ENCODE data around the gene MBNL2. TPM values are rescaled to one million over a fixed set of nuclear protein-coding genes. Genes with fewer than 3 reads are reported as not detected.

MBNL2 gene
- total and polyA plus RNA-seq, 2 of the 4 experiments (the other 2 are of a cell fraction): 26.9 to 103 TPM

- no peak for ATAC-seq (ENCODE audit: low read depth)
- dilution Hi-C loops (cut with HindIII; ENCODE audit: low sequenced_read_pairs, unreplicated experiment) (no loop called here), intact Hi-C loops (cut with micrococcal nuclease) (no loop called here), in situ Hi-C loops (cut with MboI; ENCODE audit: low sequenced_read_pairs) (no loop called here)
- Histone ChIP-seq H3K14ac (replicated peaks; ENCODE audit: low read depth, low read length) (no peak overlapping the region), H2AFZ (replicated peaks; ENCODE audit: low read length, poor library complexity) (no peak overlapping the region), H3K4ac (ENCODE audit: low read depth, low read length) (no peak overlapping the region), H4K20me1 (ENCODE audit: insufficient read depth, low read length) (no peaks in the 10 kb centered on the region), H2BK120ac (ENCODE audit: low read depth, low read length) (no peak overlapping the region), H3K4me2 (ENCODE audit: low read depth, low read length) (no peak overlapping the region), H3K4me3 (ENCODE audit: insufficient read depth, low read depth, low read length) (no peak overlapping the region), H2BK15ac (ENCODE audit: low read depth, low read length) (no peak overlapping the region), H2AK5ac (ENCODE audit: low read depth, low read length) (no peak overlapping the region), H3K27ac (ENCODE audit: insufficient read depth, low read length) (no peak overlapping the region), H3K56ac (ENCODE audit: extremely low read depth, insufficient read depth, low read length) (no peak overlapping the region), H3K27me3 (ENCODE audit: control insufficient read depth, insufficient read depth, low read length) (no peaks in the 10 kb centered on the region), H4K5ac (ENCODE audit: low read depth, low read length) (no peak overlapping the region), H3K9me1 (ENCODE audit: insufficient read depth, low read length) (no peaks in the 10 kb centered on the region), H4K91ac (ENCODE audit: insufficient read depth, low read depth, low read length) (no peak overlapping the region), H2BK5ac (ENCODE audit: low read depth, low read length, poor library complexity, severe bottlenecking) (no peak overlapping the region), H3K18ac (ENCODE audit: low read depth, low read length) (no peak overlapping the region), H3K9ac (ENCODE audit: low read depth, low read length) (no peak overlapping the region), H3K79me1 (ENCODE audit: low read depth in 1 of 2, low read length in 2 of 2) (no peaks in the 10 kb centered on the region), H3K36me3 (ENCODE audit: control insufficient read depth, insufficient read depth, low read length) (no peaks in the 10 kb centered on the region), H3K9me3 (ENCODE audit: control insufficient read depth, insufficient read depth, low read length) (no peaks in the 10 kb centered on the region), H3K4me1 (ENCODE audit: control insufficient read depth, insufficient read depth, low read length) (no peaks in the 10 kb centered on the region), H4K8ac (ENCODE audit: low read depth in 2 of 2, low read length in 2 of 2) (no peak overlapping the region), H2BK20ac (ENCODE audit: low read depth, low read length) (no peak overlapping the region), H3K23ac (ENCODE audit: low read depth, low read length) (no peak overlapping the region), H2AK9ac (replicated peaks; ENCODE audit: low read depth, low read length, poor library complexity) (no peak overlapping the region)
- no TSS peak for BruUV-seq (replicated peaks)
- ChIA-PET CTCF (no interaction called here), POLR2A (ENCODE audit: unreplicated experiment) (interaction anchor here (0.7 kb wide), 1 partner anchor 43 kb away, joined by 5 read pairs; no protein-coding TSS in a partner anchor)
- DNase-seq: no peak
- TF ChIP-seq, protein P1, sequence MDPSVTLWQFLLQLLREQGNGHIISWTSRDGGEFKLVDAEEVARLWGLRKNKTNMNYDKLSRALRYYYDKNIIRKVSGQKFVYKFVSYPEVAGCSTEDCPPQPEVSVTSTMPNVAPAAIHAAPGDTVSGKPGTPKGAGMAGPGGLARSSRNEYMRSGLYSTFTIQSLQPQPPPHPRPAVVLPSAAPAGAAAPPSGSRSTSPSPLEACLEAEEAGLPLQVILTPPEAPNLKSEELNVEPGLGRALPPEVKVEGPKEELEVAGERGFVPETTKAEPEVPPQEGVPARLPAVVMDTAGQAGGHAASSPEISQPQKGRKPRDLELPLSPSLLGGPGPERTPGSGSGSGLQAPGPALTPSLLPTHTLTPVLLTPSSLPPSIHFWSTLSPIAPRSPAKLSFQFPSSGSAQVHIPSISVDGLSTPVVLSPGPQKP (IDR thresholded peaks at IDR 0.05; ENCODE audit: borderline replicate concordance, low read depth, low read length): no peak
- no peak for TF ChIP-seq USF2 (IDR thresholded peaks at IDR 0.05; ENCODE audit: low read depth, low read length)
- TF ChIP-seq MXI1 (IDR thresholded peaks at IDR 0.05; ENCODE audit: borderline replicate concordance, low read depth, low read length): no peak
- no peak for TF ChIP-seq RCOR1 (IDR thresholded peaks at IDR 0.05; ENCODE audit: insufficient replicate concordance, low read length)
- no peak for TF ChIP-seq POLR2A (IDR thresholded peaks at IDR 0.05; ENCODE audit: low read depth, low read length)
- no peak for TF ChIP-seq MAFK (IDR thresholded peaks at IDR 0.05; ENCODE audit: low read depth, low read length)
- no peak for TF ChIP-seq SMC3 (IDR thresholded peaks at IDR 0.05; ENCODE audit: low read depth, low read length)
- no peak for TF ChIP-seq RAD21 (IDR thresholded peaks at IDR 0.05; ENCODE audit: low read length)
- no peak for TF ChIP-seq NFE2L2 (IDR thresholded peaks at IDR 0.05; ENCODE audit: low read depth, low read length)
- TF ChIP-seq, protein P2, sequence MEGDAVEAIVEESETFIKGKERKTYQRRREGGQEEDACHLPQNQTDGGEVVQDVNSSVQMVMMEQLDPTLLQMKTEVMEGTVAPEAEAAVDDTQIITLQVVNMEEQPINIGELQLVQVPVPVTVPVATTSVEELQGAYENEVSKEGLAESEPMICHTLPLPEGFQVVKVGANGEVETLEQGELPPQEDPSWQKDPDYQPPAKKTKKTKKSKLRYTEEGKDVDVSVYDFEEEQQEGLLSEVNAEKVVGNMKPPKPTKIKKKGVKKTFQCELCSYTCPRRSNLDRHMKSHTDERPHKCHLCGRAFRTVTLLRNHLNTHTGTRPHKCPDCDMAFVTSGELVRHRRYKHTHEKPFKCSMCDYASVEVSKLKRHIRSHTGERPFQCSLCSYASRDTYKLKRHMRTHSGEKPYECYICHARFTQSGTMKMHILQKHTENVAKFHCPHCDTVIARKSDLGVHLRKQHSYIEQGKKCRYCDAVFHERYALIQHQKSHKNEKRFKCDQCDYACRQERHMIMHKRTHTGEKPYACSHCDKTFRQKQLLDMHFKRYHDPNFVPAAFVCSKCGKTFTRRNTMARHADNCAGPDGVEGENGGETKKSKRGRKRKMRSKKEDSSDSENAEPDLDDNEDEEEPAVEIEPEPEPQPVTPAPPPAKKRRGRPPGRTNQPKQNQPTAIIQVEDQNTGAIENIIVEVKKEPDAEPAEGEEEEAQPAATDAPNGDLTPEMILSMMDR (conservative IDR thresholded peaks at IDR 0.05; ENCODE audit: low read depth, low read length): no peak
- TF ChIP-seq BHLHE40 (IDR thresholded peaks at IDR 0.05; ENCODE audit: low read depth, low read length): no peak
- TF ChIP-seq FOS (IDR thresholded peaks at IDR 0.05; ENCODE audit: low read depth, low read length): no peak
- TF ChIP-seq CHD1 (IDR thresholded peaks at IDR 0.05; ENCODE audit: low read depth, low read length): no peak
- no peak for TF ChIP-seq MAZ (IDR thresholded peaks at IDR 0.05; ENCODE audit: borderline replicate concordance, low read depth, low read length)
- WGBS, 2 experiments (ENCODE audit: extremely low coverage in 2 of 2, insufficient read length in 1 of 2): 75% methylated on average over 2 of the region's 8 CpGs; no CpG with 5 or more reads in 1 of the 2 experiments
These were observed 201.3 kb downstream of the MBNL2 start for GRCh38 chr13:97423300-97424045.

Measured in IMR-90 (cell line).